NCI-H1105 treated with DMSO at 0.1 percent for 48 hours (cell line): ENCODE results near the gene GPR162.
A peak's percentile ranks its signal among the peaks of the same experiment; 100 is the strongest.

Experiments used
- DNase-seq: peaks from one replicate; lab custom pipeline; 2025; lab: John Stamatoyannopoulos, UW

Gene GPR162

DNA sequence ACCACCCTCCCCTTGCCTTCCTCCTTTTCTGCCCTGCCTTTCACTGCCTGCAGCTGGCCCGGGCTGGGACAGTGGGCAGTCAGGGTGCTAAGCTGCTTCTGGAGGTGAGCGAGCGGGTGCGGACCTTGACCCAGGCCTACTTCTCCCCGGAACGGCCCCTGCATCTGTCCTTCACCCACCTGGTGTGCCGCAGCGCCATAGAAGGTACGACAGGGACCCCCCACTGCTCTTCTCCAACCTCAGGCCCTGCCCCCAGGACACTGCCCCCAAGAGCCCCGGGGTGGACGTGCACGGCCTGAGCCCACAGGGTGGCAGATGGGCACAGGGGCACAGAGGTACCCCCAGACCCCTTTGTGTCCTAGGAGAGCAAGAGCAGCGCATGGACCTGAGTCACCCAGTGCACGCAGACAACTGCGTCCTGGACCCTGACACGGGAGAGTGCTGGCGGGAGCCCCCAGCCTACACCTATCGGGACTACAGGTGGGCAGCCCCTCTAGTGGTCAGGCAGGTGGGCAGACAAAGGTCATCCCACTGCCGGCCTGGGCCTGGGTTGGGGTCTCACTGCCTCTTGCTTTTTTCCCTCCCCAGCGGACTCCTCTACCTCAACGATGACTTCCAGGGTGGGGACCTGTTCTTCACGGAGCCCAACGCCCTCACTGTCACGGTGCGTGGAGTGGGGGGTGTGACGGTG, 15.9 kb downstream of the GPR162 start:
- DNase-seq = no peak

DNA sequence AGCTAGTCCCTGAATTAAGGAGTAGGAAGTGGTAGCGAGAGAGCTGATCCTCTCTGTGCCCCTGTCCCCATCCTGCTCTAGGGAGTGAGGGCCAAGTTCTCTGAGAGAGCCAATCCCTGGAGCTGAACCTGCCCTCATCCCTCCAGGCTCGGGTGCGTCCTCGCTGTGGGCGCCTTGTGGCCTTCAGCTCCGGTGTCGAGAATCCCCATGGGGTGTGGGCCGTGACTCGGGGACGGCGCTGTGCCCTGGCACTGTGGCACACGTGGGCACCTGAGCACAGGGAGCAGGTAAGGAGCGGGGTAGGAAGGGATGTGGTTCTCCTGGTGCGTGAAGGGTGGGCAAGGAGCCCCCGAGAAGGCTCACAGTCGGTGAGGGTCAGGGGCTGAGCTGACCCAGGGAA, 17.2 kb downstream of the GPR162 start:
- no peak for DNase-seq

DNA sequence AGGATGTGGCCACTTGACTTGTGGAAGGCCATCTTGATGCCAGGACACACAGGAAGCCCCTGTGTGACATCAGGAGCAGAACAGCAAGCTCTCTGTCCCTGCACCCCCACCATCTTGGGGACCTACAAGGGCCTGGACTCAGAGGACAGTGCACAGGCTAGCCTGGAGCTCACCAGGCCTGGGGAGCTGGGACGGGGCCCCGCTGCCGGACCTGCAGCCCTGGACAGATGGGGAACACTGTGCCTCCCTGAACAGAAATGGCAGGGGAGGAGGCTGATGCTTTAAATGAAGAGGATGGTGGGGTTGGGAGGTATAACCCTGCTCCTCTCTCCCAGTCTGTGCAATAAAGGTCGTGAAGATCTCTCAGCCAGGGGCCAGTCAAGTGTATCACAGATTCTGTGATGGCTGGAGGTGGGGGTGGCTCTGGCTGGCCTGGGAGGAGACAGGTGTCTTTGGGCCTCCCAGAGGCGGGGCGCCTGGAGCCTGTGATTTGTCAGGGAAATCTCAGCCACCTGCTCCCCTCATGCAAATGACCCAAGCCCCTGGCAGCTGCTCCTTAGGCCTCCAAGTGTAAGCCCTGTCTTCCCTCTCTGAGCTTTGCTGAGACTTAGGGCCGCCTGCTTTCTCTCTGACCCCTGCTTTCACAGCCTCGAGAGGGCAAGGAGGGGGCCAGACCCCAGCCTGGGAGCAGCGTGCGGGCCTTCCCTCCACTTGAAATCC, 18.0 kb downstream of the GPR162 start:
- DNase-seq = peak; percentile 51

DNA sequence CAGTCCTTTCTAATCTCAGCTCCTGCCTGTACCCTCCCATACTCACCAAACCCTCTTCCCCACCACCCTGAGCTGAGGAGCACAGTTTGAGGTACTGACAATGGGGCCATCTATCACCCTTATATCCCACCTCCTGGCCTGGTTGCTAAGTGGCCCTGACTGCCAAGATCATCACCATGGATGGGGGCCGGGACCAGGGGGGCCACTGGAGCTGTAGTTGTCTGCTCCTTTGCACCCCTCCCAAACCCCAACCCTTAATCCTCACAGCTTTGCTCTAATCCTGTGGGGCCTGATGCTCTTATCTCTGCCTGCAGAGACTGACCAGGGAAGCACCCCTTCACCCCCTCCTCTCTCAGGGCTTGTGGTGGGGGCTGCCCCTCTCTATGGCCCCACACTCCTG, 18.7 kb downstream of the GPR162 start:
- DNase-seq = no peak

DNA sequence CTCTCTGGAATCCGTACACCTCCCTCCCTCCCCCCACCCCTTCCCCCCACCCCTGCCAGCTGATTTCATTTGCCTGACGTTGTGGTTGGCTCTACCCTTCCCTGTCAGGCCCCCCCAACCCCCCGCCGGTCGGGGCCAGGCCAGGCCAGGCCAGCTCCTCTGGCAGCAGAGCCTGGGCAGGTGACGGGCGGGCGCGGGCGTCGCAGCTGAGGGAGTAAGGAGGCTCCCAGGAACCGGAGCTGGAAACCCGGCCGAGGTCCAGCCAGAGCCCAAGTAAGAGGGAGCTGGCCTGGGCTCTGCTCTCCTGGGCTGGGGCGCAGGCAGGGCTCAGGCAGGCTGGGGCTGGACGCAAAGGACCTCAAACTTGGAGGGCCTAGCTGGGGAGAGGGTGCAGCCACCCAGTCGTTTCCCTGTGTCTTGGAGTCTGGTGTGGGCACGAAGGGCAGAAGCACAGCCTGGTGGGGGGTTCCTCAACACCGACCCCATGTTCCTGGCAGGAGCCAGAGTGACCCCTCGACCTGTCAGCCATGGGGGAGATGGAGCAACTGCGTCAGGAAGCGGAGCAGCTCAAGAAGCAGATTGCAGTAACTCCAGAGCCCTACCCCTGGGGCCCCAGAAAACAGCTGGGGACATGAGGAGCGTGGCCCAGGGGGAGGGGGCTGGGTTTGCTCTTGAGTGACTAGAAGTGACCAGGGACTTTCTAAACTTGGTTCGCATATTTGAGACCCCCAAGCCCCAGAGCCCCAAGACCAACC, 19.3 kb downstream of the GPR162 start, which contains the start of gene GNB3:
GNB3 (plus strand) TSS at position 165 of the 755 bp plus-strand sequence; CDS start at position 528, 363 bp downstream.
- no peak for DNase-seq

DNA sequence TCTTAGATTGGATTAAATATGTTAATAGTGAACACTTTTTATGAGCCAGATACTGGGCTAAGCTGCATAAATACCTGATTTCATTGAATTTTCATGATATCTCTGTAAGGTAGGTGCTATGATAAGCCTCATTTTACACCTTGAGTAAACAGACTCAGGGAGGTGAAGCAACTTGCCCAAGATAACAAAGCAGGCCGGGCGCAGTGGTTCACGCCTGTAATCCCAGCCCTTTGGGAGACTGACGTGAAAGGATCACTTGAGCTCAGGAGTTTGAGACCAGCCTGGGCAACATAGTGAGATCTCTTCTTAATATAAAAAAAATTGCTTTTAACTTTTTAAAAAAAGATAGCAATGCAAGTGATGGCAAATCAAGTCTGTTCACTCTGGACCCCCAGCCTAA, 20.5 kb downstream of the GPR162 start:
- DNase-seq = no peak

DNA sequence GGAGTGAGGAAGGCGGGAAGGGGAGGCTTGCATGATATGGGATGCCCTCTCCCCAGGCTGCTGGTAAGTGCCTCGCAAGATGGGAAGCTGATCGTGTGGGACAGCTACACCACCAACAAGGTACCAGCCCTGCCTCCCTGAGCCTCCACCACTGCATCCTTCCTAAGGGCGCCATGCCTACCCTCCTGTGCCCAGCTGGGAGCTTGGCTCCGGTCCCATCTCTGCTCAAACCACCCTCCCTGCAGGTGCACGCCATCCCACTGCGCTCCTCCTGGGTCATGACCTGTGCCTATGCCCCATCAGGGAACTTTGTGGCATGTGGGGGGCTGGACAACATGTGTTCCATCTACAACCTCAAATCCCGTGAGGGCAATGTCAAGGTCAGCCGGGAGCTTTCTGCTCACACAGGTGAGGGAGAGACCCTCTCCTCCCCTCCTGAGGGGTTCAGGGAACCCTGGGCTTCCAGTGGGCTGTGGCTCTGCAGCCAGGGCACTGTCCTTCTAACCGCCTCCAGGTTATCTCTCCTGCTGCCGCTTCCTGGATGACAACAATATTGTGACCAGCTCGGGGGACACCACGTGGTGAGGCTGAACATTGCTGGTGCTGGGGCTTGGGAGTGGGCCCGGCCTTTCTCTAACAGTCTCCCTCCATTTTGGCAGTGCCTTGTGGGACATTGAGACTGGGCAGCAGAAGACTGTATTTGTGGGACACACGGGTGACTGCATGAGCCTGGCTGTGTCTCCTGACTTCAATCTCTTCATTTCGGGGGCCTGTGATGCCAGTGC, 21.7 kb downstream of the GPR162 start:
- DNase-seq = no peak

DNA sequence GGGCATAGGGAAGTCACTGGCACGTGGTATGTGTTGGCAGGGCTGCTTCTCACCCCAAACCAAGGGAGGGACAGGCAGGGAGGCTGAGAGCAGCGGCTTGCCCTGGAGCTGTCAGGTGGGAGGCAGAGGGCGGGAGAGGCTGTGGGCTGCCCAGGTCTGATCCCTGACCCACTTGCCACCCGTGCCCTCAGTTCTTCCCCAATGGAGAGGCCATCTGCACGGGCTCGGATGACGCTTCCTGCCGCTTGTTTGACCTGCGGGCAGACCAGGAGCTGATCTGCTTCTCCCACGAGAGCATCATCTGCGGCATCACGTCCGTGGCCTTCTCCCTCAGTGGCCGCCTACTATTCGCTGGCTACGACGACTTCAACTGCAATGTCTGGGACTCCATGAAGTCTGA, 23.8 kb downstream of the GPR162 start:
- no peak for DNase-seq

DNA sequence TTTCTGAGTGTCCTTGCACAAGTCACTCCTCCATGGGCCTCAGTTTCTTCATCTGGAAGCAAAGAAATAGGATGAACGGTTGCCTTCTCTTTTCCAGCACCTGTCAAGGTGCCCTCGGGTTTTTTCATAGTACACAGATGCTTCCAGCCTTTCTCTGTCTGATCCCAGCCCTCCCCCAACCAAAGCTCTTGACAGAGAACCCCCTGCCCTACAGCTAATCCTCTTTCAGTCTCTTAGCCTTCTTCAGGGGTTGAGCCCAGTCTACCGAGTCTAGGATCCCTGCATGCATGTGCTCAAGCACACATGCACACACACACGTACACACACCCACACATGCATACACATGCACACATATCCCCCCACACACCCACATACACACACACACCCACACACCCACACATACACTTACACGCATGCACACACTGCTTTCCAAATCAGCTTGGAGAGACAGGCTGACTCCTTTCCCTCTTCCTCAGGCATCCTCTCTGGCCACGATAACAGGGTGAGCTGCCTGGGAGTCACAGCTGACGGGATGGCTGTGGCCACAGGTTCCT, 24.8 kb downstream of the GPR162 start:
- DNase-seq = no peak

DNA sequence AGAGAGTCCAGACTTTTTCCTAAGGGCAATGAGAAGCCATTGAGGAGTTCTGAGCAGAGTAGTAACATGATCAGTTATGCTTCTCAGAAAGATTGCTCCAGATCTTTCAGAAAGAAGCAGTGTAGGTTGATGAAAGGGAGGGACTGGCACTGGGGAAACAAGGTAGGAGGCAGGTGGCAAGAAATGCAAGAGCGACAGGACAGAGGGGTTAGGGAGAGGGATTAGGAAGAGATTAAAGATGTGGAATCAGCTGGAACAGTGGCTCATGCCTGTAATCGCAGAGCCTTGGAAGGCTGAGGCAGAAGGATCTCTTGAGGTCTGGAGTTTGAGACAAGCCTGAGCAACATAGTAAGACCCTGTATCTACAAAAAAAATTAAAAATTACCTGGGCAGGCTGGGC, 26.1 kb downstream of the GPR162 start:
- DNase-seq = no peak

DNA sequence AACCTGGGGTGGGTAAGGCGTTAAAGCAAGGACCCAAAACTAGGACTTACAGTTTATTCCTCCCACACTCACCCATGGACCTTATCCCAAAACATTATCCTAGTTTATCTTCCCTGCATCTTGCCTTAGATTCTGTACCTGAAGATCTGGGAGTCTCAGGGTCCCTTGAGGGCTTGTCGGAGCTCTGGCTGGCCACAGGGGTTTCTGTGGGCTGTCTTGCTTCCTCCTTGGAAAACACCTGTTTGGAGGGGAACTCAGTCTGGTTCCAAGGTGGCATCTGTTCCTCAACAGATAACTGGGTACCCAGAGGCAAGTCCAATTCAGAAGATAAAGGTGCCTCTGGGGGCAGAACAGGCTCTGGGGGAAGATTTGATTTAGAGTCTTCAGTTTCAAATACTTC, 27.8 kb downstream of the GPR162 start:
- DNase-seq = no peak

DNA sequence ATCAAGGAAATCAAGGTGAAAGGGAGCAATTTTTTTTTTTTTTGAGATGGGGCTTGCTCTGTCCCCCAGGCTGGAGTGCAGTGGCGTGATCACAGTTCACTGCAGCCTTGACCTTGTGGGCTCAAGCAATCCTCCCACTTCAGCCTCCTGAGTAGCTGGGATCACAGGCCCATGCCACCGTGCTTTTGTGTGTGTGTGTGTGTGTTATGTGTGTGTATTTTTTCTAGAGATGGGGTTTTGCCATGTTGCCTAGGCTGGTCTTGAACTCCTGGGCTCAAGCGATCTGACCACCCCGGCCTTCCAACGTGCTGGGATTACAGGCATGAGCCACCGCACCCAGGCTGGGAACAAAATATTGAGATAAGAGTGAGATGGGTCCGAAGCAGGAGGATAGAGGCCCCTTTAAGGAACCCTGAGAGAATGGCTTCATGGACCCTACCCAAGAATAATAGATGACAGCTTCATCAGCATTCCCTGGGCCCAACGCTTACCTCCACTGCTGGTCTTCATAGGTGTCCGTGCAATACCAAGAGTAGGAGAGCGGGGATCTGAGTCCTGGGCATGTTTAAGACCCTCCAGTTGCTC, 28.4 kb downstream of the GPR162 start:
- no peak for DNase-seq

DNA sequence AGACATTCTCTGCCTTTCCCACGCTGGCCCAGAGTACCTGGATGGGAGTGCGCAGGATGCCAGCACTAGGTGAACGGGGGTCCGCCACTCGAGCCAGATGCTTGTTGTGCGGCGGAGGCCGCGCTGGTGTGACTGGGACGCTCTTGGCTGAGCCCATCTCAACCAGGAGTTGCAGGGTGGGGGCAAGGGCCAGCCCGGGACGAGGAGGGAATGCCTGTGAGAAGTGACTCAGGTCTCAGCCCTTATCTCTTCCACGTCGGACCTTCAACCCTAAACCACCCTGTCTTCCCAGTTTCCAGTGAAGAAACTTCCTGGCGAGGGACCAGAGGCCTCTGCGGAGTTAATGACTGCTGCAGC, 29.2 kb downstream of the GPR162 start:
- DNase-seq = no peak

DNA sequence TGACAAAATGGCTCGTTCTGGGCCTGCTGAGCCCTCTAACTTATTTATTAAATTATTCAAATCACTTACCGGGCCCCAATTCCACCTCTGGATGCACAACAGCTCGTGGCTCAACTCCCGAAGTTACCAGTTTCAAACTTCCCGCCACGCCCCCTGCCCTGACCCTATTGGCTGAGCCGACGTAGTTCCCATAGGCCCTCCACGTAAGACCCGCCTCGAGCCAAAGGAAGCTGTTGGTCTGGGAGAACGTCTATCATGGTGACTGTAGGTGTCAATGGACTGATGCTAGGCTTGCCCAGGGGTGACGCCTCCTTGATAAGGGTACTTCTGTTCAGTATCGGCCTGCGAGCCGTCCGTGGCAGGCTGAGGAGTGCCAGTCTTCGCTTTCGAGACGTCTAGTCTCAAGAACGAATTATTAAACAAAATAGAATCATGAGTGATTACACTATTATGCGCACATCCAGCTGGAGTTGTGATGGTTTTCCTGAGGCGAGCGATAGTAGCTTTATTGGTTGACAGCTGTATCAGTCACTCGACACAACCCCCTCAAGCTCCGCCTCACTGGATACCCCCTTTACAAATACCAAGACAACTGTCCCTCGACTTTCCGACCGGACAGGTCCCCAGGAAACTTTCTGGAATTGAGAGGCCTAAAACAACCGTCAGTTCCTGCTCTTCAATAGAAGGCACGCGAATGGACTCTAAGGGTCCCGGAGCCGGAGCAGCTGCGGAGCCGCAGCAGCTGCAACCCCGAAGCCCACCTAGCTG, 29.7 kb downstream of the GPR162 start, which contains the start of gene CDCA3:
CDCA3 (minus strand) TSS at position 134 of the 768 bp plus-strand sequence. CDS start 334 bp downstream, outside the sequence.
- peak; percentile 98 for DNase-seq

DNA sequence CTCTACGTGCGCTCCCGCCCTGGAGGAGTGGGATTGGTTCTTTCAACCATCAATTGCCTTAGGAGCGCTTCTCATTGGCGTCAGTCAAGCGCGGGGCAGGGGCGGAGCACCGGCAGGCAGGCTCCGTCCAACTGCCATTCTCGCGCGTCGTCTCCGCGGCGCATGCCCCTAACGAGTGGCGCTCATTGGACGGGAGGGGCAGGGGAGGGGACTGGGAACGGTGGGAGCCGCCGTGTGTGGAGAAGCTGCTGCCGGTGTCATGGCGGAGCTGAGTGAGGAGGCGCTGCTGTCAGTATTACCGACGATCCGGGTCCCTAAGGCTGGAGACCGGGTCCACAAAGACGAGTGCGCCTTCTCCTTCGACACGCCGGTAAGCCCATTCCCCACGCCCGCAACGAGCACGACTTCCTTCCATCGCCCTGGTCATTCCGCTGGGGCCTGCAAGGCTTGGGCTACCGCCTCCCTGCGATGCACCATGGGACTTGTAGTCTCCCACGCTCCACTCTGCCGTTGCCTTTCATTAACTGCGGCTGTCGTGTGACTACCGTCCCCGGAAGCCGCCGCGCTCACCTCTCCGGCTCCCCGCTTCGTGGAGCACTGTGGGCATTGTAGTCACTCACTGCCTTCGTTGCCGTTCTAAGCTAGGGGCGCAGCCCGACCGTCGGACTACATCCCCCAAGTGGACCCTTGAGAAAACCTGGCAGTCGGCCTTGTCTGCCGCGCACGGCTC, 30.5 kb downstream of the GPR162 start, which contains the start of gene USP5:
USP5 (plus strand) TSS at position 230 of the 730 bp plus-strand sequence; CDS start at position 260, 30 bp downstream.
- peak; percentile 99 for DNase-seq

DNA sequence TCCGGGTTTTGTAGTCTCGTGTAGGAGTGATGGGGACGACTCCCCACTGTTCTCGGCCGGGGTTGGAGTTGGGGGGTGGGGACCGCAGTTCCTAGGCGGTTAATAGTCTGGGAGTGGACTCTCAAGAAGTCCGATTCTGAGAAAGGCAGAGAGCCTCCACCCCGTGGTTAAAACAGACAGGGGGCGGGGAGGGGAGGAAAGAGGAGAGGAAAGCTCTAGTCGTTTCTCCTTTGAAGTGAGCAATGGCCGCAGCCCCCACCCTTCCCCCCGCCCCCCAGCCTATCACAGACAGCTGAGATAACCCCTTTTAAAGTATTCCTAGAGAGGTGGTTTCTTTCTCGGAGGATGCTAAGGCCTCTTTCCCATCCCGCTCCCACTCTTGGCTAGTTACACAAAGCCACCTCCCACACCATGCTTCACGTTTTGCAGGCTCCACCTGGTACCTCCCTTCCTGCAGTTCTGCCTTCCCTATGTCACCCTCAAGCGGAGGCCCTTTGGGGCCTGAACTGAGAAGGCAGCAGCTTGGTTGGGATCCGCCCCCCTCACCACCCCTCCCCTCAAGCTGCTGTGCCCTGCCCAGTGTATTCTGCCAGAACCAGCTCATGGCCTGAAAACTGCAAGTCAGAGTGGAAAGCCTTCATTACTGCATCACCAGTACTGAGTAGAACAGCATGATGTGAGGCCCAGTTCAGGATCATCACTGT, 31.2 kb downstream of the GPR162 start:
- peak; percentile 27 for DNase-seq

DNA sequence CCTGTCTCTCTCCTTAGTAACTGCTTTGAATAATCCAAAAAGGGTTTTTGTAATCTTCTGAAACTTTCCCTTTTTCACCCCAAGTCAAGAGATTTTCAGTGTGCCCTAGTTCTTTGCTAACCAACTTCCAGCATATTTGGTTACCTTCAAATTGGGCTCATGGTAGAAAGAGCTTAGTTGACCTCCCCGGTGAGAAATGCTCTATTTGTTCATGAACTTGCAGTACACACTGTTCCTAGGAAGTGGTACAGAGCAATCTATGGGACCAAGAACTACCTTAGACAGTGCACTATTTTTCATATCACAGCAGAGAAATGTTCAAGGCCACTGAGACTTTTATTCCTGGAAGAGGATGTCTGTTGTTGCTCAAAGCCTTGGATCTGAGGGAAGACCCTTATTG, 32.0 kb downstream of the GPR162 start:
- no peak for DNase-seq

DNA sequence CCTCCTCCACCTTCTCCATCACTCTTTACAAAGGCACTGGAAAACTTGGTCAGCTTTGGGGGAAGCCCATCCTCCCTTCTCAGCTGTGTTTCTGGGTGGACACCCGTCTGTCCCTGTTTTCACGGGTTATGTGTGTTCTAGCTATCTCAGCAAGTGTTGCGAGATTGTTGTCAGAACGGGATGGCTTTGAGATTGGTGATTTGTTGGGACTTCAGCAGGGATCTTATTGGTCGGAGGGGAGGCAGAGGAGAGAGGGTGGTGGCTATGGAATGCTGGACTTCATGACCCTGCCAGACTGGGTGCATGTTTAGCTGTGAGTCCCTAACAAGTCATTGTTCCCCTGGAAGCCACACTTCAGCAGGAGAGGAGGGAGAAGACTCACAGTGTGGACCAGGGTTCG, 32.4 kb downstream of the GPR162 start:
- DNase-seq = no peak

DNA sequence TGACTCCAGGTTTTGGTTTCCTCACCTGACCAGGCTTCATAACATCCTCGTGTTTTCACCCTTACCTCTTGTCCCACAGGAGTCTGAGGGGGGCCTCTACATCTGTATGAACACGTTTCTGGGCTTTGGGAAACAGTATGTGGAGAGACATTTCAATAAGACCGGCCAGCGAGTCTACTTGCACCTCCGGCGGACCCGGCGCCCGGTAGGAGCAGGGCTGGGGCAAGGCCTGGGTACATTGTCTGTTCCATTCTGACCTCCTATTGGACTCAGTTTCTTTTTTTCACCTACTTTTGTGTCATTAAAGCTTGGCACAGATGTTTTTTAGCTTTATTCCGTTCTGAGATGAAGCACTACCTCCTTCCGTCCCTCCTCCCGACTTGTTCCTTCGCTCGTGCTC, 33.7 kb downstream of the GPR162 start:
- no peak for DNase-seq
